Stimulated activated CD8-positive, alpha-beta memory T cell treated with anti-CD3 and anti-CD28 coated beads, Interleukin-15, amount 100 ng/mL, for 1 hour (primary cell): Measurements from ENCODE around the gene KASH5.
A peak's percentile ranks its signal among the peaks of the same experiment; 100 is the strongest.
"Not testable (repeated sequence)": the region's sequence is repeated elsewhere in the genome, so short reads cannot be mapped to it uniquely, and the experiment has no call there.

ENCODE experiments used
- DNase-seq: peaks from one replicate; pipeline ENCODE4 v3.0.0-alpha.2; 2020; ENCODE audit warnings: low read depth

KASH5 gene

DNA sequence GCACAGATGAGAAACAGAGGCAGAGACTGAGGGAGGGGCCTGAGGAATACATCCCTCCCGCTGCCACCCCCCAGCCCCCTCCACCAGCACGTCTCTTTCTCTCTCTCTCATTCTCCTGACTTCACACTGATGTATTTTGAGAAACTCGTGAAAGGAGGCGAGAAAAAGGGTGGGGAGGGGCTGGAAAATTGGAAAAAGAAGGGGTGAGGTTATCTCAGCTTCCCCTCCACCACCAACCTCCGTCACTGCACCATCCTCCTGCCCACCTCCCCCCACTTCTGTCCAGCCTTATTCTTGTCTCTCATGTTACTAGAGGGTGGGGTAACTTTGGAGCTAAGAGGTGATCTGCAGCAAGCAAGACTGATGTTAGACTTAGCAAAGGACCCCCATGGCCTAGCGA, 51.8 kb downstream of the KASH5 start:
- no peak for DNase-seq

DNA sequence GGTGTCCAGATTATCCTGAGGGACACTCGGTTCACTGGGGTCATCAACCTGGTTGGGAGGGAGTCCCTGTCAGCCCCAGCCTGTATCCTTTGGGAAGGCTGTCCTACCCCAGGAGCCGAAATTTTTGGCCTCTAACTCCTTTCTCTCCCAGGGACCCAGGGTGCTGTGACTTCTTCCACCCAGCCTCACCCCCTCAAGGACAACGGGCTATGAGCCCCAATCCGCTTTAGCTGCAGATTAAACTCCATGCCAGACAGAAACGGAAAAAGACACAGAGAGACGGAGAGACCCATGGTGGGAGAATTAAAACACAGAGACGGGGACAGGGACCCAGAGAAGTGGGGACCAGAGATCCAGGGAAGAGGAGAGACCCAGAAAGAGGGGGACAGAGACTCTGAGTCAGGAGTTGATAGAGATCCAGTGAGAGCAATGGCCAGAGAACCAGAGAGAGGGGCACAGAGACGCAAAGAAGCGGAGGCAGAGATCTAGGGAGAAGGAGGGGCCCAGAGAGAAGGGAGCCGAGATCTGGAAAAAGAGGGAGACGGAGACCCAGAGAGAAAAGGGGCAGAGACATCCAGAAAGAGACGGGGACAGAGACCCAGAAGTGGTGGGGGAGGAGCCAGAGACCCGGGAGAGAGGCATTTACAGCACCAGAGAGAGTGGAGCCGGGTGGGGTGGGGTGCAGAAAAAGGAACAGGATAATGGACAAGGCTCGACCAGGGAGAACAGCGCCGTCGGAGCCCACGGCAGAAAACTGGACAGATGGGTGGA, 52.6 kb downstream of the KASH5 start:
- no peak for DNase-seq

DNA sequence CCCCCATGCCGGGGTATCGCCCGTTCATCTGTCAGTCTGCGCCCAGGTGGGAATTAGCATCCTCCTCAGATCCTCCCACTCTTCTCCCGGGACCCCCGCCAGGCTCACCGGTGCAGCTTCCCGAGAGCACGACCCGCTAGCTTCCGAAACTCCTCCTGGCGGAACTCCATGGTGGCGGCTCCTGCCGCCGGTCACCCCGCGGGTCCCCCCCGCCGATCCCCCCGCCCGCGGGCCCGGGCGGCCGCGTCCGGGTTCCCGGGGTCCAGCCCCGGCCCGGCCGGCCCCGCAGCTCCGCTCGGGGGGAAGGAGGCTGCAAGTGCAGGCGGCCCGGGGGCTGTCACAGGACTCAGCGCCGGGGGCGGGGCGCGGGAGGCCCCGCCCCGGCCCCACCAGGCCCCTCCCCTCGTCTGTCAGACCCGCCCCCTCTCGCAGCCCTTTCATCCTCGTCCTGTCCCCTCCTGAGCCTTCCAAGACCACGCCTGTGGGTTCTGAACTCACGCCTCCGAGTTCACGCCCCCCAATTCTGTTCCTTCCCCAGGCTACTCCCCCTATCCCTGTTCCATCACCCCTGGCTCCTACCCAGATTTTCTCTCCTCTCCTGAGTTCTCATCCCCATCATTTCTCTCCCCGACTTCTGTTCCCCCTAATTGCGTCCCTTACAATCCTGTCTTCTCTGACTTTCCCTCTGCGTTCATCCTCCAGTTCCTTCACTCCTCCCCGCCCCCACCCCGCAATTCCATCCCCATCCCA, 53.3 kb downstream of the KASH5 start, which contains the start of gene SLC17A7:
TSS of gene SLC17A7 (minus strand) at position 318 of the 750 bp plus-strand sequence. CDS start at position 170, 148 bp downstream.
- DNase-seq: no peak

DNA sequence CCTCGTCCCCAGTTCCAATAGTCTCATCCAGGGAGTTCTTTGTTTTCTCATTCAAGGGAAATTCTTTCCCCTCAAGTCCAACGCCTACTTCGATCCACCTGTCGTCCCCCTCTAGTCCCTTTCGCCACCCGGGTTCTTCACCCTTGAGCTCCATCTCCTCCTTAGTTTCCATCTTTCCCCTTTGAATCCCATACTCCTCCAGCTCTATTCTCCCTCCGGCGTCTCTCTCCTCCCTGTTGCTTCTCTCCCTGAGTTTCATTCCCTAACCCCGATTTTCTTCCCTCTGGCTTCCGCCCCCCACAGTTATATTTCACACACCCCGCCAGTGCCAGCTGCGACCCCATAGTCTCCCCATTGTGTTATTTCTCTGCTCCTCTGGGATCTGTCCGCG, 53.9 kb downstream of the KASH5 start:
- DNase-seq: no peak

DNA sequence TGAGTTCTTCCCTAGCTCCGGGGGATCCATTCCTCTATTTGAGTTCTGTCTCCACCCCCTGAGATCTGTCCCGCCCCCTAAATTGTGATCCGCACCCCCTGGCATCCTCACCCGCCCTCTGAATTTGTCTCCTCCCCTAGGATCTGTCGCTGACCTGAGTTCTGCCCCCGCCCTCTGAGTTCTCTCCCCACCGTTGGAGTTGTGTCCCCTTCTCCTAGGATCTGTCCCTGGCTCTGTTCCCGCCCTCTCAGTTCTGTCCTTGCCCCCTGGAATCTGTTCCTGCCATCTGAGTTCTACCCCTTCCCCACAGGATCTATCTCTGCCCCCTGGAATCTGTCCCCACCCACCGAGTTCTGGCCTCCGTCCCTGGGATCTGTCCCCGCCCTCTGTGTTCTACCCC, 54.3 kb downstream of the KASH5 start:
- no peak for DNase-seq

DNA sequence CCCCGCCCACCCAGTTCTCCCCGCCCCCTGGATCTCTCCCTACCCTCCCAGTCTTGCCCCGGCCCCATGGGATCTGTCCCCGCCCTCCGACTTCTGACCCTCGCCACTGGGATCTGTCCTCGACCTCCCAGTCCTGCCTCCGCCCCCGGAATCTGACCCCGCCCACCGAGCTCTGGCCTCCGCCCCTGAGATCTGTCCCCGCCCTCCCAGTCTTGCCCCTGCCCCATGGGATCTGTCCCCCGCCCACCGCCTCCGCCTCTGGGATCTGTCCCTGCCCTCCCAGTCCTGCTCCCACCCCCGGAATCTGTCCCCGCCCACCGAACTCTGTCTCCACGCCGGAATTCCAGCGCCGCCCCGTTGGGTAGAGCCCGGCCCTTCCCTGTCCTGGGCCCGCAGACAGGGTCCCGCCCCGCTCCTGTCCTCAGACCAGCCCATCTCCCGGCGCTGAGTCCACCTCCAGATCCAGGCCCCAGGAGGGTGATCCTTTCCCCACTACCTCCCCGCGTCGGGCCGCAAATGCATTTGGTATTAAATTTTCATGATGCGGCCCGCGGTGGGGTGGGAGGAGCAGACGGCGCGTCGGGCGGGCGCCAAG, 54.8 kb downstream of the KASH5 start:
- no peak for DNase-seq

DNA sequence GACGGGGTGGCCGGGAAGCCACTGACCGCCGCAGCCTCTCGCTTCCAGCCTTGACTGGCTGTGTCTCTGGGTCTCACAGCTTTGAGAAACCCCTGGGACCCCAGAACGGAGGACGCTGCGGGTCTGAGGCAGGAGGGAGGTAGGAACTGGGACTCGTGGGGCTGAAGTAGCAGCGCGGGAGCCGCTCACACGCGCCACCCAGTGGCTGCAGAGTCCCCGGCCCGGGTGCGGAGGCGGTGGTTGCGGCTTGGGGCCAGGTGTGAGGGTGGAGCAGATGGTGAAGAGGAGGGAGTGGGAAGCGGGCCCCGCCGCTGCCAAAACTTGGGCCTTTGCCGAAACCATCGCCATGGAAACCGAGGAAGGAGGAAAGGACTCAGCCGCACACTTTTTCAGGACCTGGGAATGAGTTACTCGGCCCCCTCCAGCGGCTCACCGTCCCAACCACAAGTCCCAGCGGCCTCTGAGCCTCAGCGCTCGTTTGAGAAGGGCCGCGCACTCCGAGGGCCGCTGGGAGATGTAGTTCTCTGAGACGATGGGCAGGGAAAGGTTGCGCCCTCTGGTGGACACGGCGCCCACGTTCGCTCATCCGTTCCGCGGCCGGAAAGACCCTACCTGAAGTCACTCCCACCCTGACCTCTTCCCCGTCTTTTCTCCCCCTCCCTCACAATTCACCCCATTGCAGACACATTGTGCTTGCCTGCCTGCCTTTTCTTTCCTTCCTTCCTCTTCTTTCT, 55.5 kb downstream of the KASH5 start:
- peak; percentile 89 for DNase-seq

DNA sequence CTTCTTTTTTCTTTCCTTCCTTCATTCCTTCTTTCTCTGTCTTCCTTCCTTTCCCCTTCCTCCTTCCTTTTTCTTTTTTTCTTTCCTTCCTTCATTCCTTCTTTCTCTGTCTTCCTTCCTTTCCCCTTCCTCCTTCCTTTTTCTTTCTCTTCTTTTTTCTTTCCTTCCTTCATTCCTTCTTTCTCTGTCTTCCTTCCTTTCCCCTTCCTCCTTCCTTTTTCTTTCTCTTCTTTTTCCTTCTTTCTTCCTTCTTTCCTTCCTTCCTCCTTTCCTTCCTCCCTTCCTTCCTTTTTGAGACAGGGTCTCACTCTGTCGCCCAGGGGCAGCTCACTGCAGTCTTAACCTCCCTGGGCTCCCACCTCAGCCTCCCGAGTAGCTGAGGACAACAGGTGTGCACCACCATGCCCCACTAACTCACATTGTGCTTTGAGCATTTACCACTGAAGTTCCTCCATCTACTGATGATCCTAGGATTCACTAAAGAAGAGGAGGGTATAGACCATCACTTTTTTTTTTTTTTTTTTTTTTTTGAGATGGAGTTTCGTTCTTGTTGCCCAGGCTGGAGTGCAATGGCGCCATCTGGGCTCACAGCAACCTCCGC, 56.2 kb downstream of the KASH5 start:
- DNase-seq: not testable (repeated sequence)

DNA sequence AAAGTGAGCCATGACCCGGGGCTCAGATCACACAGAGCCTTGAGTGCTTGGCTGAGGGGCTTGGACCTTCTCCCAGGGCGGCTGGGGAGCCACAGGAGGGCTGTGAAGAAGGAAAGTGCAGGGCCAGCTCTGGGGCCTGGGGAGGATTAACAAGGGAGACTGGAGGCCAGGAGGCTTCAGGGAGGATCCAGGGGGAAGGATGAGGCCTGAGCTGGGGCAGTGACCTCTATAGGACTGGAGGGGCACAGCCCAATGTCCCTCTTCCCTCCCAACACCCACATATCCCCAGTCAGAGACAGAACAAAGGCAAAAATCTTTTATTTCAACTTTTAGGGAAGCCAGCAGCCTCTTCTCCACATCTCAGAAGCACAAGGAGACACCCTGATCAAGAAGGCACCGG, 57.9 kb downstream of the KASH5 start:
- DNase-seq: no peak

DNA sequence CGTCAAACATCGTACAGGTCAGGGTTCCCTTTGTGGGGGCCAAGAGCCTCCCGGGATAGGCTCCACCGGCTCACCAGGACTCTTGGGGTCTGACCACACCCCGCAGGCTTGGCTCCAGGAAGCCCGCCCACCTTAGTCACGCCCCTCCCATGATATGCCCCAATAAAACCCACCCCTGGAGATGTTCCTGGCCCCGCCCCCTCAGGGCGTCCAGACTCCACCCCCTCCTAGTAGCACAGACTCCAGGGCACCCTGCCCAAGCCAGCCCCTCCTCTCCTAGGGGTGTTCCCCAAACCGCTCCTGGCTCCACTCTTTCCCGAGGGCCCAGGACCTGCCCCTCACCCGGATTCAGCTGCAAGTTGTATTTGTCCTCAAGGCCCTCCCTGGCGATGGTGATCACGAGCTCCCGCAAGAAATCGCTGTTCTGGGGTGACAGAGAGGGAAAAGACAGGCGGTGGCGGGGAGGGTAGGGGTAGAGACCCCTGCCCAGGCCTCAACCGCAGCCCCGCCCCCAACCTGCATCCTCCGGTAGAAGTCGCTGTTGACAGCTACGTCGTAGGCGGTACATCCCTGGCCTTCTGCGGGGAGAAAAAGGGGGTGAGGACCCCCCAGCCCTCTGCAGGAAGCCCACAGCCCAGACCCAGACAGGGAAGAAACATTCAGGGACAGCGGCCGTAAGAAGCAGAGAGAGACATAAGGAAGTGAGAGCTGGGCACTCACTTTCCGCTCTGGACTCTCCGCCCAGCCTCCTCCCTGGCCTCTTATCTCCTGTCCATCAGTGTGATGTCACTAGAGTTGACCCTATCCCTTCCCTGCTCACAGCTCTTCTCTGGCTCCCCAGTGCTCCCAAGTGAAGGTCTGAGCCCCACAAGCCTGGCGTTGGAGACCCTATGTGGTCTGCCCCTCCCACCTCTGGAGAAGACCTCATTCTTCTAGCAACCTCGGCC, 59.7 kb downstream of the KASH5 start:
- no peak for DNase-seq

DNA sequence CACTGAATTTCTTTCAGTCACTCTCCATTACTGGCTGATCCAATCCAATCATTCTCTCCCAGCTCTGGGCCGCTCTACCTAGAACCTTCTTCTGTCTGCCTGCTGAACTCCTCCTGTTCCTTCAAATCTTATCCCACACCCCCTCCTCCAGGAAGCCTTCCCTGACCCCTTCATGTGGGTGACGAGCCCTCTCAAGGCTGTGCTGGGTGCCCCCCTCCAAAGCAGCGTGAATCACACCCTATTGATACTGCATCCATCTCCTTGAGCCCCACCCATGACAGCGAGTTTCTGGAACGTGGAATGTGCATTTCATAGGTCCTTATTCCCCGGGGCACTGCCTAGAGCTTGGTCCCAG, 60.4 kb downstream of the KASH5 start:
- no peak for DNase-seq

DNA sequence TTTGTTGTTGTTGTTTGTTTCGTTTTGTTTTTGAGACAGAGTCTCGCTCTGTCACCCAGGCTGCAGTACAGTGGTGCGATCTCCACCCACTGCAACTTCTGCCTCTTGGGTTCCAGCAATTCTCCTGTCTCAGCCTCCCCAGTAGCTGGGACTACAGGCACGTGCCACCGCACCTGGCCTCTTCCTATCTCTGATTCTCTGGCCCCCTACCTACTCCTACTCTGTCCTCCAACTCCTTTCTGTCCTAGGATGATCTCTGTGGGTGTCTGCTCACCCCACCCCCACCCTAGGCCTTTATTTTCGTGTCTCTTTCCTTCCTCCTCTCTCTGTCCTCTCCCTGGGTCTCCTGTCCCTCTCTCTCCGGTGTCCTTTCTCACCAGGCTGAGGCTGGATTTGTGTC, 62.4 kb downstream of the KASH5 start:
- DNase-seq: no peak

DNA sequence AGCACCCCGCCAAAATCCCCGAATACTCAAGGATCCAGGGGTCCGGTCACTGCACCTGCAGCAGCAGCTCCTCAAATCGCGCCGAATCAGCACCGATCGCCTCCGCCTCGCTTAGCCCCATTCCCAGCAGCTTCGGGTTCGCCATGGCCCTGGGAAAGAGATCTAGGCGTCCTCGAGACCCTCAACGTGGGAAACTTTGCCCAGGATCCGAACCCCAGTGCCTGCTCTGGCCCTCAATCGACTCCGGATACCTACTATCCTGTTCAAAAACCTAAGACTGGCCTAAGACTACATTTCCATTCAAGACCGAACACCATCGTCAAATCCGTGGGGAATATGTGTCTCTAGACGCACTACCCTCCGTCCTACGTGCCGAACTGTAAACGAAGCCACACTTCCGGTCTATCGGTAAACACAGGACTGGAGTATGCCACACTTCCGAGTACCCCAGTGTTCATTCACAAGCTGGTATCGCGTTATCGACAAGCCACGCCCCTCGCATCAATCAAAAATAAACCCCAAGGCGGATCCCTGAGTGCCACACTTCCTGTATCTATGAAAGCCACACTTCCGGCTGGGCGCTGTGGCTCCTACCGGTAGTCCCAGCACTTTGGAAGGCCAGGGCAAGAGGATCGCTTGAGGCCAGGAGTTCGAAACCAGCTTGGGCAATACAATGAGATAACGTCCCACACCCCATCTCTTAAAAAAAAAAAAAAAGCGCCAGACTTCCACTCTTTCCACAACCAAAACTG, 63.6 kb downstream of the KASH5 start, which contains the start of gene PIH1D1:
TSS of gene PIH1D1 (minus strand) at position 385 of the 752 bp plus-strand sequence. CDS start at position 145, 240 bp downstream.
- peak; percentile 93 for DNase-seq

DNA sequence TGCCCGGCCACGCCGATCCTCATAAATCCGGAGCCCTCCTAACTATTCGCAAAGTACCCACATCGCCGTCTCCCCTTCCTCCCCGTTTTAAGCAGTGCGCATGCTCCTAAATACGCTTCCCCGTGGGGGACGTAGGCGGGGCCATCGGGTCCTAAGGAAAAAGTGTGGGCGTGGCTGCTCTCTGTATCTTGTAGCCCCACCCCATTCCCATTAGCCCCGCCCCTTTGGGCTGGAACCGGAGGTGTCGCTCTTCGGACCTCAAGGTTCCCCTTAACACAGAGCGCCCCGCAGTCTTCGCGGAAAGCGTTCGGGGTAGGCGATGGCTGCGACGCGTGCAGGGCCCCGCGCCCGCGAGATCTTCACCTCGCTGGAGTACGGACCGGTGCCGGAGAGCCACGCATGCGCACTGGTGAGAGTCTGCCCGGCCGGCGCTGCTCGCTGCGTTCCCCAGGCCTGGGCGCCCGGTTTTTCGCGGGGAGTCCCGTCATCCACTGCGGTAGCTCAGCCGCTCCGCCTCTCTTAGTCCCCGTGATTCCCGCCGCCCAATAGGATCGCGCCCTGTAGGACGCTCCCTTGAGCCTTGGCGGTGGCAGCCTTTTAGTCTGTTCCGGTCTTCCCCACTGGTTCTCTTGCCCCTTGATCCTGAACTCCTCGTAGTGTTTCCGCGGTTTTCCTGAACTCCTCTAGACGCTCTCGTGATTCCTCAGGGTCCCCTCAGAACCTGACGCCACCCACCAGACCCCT, 65.1 kb downstream of the KASH5 start, which contains the start of gene ALDH16A1:
TSS of gene ALDH16A1 (plus strand) at position 213 of the 744 bp plus-strand sequence. CDS start at position 320, 107 bp downstream.
- DNase-seq: peak; percentile 91

DNA sequence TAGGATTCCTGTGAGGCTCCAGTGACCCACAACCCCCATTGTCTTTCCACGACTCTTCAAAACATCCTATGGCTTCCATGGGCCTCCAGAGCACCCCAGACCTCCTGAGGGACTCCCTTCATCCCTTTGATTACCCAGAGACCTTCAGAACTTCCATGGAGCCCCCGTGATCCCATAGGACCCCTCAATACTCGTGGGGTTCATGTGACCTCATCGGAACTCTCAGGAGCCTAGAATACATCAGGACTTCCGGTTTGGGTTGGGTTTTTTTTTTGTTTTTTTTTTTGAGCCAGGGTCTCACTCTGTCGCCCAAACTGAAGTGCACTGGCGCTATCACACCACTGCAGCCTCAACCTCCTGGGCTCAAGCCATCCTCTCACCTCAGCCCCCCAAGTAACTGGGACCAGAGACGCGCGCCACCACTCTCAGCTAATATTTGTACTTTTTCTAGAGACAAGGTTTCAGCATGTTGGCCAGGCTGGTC, 65.8 kb downstream of the KASH5 start:
- no peak for DNase-seq

DNA sequence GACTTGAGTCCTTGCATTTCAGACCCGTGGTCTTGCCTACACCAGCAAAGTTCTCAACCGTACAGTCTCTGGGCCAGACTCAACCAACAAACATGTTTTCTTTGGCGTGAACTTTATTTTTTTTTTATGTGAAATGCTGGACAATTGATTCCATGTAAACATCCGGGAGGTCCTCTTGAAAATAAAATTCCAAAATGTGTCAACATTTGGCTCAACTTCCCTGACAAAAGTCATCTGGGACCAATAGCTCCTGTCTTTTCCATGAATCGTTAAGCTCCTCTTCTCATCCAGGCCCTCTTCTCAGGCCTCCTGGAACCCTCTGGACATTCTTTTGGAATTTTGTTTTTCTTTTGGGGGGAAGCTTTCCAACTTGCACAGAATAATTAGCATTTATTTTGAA, 67.7 kb downstream of the KASH5 start:
- no peak for DNase-seq

DNA sequence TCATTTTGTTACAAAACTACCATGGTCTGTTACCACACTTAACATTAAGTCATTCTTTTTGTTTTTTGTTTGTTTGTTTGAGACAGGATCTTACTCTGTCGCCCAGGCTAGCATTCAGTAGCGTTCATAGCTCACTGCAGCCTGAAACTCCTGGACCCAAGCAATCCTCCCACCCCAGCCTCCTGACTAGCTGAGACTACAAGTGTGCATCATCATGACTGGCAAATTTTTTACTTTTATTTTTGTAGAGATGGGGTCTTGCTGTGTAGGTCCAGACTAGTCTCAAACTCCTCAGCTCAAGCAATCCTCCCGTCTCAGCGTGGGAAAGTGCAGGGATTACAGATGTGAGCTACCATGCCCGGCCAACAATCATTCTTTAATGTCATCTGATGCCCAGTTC, 68.3 kb downstream of the KASH5 start:
- no peak for DNase-seq

DNA sequence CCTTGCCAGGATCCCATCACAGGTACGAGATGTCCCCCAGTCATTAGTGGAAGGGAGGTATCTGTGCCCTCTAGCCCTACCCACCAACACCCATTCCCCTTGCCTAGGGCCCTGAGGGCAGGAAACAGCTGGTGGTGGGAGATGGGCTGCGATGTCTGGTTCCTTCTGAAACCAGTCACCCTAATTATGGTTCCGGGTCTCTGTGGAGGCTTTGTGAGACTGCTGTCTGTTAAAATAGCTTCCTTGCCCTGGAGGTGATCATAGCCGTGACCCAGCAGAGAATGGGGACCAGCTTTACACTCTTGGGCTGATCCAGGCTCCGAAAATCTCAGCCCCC, 70.5 kb downstream of the KASH5 start:
- DNase-seq: no peak

DNA sequence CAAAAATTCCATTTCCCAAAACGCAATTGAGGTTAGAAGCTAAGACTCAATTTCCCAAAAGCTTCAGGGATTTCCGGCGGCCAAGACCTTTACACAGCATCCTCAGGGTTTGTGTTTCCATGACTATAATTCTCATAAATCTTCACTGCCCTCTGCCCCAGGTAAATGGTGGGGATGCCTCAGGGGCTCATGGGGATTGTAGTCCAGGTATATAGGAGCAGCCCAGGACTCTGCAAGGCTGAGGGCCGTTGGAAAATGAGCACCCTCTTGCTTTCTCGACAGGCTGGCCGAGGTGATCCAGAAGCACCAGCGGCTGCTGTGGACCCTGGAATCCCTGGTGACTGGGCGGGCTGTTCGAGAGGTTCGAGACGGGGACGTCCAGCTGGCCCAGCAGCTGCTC, 71.3 kb downstream of the KASH5 start:
- DNase-seq: no peak
